GM18909 (cell line): ENCODE measurements around the gene BIRC5.
"Not testable (repeated sequence)": the region's sequence is repeated elsewhere in the genome, so short reads cannot be mapped to it uniquely, and the experiment has no call there.

ENCODE experiments used
- ATAC-seq: cut with Tn5 transposase; IDR thresholded peaks from one replicate; pipeline ENCODE4 v1.9.1; 2021; ENCODE audit warnings: mild to moderate bottlenecking; ENCODE audit not compliant: unreplicated experiment, poor library complexity

Gene BIRC5

GRCh38 chr17:78223765-78224164, 9.7 kb downstream of the BIRC5 start:
- no peak for ATAC-seq

GRCh38 chr17:78224231-78225087, 10.4 kb downstream of the BIRC5 start:
- no peak for ATAC-seq

DNA sequence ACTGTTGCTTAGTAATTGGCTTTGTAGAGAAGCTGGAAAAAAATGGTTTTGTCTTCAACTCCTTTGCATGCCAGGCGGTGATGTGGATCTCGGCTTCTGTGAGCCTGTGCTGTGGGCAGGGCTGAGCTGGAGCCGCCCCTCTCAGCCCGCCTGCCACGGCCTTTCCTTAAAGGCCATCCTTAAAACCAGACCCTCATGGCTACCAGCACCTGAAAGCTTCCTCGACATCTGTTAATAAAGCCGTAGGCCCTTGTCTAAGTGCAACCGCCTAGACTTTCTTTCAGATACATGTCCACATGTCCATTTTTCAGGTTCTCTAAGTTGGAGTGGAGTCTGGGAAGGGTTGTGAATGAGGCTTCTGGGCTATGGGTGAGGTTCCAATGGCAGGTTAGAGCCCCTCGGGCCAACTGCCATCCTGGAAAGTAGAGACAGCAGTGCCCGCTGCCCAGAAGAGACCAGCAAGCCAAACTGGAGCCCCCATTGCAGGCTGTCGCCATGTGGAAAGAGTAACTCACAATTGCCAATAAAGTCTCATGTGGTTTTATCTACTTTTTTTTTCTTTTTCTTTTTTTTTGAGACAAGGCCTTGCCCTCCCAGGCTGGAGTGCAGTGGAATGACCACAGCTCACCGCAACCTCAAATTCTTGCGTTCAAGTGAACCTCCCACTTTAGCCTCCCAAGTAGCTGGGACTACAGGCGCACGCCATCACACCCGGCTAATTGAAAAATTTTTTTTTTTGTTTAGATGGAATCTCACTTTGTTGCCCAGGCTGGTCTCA, 11.2 kb downstream of the BIRC5 start:
- no peak for ATAC-seq

DNA sequence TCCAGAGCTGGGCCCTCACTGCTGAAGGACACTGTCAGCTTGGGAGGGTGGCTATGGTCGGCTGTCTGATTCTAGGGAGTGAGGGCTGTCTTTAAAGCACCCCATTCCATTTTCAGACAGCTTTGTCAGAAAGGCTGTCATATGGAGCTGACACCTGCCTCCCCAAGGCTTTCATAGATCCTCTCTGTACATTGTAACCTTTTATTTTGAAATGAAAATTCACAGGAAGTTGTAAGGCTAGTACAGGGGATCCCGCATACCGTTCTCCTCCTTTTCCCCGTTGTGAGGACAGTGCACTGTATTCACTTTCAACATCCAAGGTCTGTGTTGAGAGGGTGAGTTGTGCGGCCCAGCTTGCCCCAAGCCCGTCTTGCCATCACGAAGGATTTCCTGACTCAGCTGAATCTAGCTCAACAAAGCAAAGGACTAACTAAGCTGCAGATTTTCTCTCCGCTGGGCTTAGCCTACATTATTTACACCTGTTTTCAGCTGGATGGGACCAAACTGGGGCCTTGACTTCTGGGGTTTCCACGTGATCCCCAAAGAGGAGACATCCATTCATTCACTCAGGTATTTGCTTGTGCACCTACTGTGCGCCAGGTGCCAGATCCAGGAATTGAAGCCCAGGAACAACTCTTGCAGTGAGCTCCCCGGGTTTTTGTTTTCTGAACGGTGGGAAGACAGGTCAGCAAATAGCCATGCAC, 12.2 kb downstream of the BIRC5 start:
- ATAC-seq = no peak

GRCh38 chr17:78226759-78227454, 12.9 kb downstream of the BIRC5 start:
- no peak for ATAC-seq

- ATAC-seq = no peak
Observed at GRCh38 chr17:78227455-78227916, 13.4 kb downstream of the BIRC5 start.

DNA sequence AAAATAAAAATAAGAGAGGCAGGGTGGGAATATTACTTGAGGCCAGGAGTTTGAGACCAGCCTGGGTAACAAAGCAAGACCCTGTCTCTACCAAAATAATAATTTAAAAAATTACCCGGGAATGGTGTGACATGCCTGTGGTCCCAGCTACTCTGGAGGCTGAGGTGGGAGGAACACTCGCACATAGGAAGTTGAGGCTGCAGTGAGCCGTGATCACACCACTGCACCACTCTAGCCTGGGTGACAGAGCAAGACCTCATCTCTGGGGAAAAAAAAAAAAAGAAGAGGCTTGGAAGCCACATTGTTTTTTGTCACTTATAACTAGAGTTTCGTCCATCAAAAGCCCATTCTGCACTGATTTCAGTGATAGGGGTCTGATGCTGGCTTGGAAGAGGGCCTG, 14.1 kb downstream of the BIRC5 start:
- no peak for ATAC-seq

DNA sequence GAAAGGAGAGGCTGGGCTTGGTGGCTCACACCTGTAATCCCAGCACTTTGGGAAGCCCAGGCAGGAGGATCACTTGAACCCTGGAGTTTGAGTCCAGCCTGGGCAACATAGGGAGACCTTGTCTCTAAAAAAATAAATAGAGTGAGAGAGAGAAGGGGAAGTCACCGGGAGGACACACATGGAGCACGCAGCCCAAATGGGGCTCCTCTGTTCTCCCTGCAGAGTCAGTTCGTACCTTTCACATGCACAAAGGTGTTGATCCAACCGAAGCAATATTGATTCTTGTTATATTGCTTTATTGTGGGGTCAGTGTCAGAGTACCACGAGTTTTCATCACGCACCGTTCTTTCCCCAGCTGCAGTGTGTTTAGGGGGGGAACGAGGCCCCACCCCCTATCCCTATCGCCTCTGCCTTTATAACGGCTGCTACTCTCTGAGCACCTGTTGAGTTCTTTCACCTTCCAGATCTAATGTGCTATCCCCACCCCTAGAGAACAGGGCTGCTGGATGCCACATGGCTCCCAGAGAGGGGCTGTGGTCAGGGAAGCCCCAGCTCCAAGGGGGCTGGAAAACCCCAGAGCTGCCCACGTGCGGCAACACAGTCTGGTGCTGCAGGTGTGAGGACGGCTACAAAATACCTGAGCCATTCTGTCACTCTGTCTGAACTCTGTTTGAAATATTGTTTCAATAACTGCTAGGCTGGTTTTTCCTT, 16.4 kb downstream of the BIRC5 start:
- ATAC-seq = no peak

GRCh38 chr17:78230996-78231935, 17.2 kb downstream of the BIRC5 start, which contains the start of gene TMEM235:
TSS of gene TMEM235 (plus strand) at chr17:78231631. CDS start at chr17:78232024, 393 bp downstream.
- no peak for ATAC-seq

DNA sequence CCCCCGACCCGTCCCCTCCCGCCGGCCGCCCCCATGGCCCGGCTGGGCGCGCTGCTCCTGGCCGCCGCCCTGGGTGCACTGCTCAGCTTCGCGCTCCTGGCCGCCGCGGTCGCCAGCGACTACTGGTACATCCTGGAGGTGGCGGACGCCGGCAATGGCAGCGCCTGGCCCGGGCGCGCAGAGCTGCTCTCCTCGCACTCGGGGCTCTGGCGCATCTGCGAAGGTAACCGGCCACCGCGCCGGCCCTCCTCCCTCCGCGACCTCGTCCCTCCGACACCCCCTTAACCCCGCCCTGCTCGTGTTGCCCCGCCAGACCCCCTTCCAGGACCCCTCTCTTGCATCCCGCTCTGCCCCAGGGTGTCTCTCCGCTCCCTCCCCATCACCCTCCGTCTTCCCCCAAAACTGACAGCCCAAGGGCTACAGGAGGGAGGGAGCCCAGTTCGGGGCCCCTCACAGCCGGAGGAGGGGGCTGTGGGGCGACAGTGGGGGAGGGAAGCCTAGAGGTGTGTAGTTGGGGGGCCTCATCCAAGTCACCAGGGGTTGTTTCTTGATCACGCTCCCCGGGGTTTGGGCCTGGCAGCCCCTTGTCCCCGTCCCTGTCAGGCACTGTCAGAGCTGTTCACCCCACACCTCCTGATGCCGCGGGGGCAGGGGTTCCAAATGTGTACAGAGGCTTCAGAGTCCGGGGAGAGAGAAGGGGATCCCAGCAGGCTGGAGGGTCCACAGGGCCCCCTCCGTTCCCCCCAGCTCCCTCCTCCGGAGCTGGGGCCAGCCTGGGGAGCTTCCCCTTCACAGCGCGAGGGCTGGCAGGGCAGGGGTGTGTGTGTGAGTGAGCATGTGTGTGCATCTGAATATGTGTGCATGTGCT, 18.2 kb downstream of the BIRC5 start:
- ATAC-seq = no peak

GRCh38 chr17:78232859-78233173, 18.8 kb downstream of the BIRC5 start:
- no peak for ATAC-seq

DNA sequence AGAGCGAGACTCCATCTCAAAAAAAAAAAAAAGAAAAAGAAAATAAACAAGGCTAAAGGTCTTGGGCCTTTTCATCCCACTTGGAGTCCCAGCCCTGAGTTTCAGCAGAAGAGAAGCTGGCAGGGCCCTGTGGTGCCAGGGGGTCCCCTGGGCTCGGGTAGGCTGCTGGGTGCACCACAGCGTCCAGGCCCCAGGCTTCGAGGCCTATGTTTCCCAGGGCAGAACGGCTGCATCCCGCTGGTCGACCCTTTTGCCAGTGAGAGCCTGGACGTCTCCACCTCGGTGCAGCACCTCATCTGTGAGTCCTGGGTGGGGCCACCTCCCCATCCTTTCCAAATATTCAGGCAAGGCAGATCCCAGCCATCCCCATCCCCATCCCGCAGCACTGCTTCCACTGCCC, 19.6 kb downstream of the BIRC5 start:
- no peak for ATAC-seq

- no peak for ATAC-seq
Observed at GRCh38 chr17:78234261-78234865, 20.3 kb downstream of the BIRC5 start.

DNA sequence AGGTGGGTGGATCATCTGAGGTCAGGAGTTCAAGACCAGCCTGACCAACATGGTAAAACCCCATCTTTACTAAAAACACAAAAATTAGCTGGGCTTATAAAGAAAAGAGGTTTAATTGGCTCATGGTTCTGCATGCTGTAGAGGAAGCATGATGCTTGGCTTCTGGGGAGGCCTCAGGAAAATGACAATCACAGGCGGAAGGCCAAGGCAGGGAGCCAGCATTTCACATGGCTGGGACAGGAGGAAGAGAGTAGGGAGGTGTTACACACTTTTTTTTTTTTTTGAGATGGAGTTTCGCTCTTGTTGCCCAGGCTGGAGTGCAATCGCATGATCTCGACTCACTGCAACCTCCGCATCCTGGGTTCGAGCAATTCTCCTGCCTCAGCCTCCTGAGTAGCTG, 21.0 kb downstream of the BIRC5 start:
- not testable (repeated sequence) for ATAC-seq

- no peak for ATAC-seq
Observed at GRCh38 chr17:78235885-78236284, 21.8 kb downstream of the BIRC5 start.

DNA sequence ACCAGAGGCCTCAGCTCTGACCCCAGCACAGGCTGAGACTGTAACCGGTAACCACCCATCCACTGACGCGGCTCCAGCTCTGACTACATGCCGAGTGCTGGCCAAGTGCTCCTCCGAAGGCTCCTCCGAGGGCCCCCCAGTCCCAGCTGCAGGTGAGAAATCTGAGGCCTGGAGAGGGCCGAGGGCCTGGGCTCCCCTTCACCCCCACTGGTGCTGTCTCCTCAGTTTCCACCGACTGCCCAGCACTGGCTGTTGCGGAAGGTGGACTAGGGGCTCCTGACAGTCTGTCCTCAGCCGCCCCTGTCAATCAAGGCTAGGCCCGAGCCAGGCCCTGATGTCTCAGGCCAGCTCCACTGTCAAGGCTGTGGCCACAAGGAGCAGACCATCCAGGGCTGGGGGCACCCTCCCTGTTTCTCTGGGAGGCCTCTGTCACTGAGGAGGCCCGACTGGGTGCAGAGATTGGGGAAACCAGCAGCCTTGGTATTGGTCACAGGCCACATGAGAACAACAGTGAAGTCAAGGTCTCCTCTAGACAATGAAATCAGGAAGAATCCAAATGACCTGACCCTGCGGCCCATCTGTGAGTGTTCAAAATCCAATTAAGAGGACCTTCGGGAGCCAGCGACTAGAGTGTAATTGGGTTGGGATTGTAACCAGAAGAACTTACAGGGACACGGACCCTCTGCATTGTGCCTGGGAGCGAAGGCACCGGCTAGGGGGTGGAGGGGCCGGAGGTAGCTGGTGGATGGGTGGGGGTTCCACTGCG, 22.5 kb downstream of the BIRC5 start:
- ATAC-seq = no peak
